NOMO-1 treated with DMSO at 0.1 percent for 48 hours (cell line): ENCODE data around the gene RAB1B.
"Not testable (repeated sequence)": the region's sequence is repeated elsewhere in the genome, so short reads cannot be mapped to it uniquely, and the experiment has no call there.

Source experiments
- DNase-seq: peaks from one replicate; lab custom pipeline; 2025; ENCODE audit not compliant: unreplicated experiment; lab: John Stamatoyannopoulos, UW

RAB1B gene

DNA sequence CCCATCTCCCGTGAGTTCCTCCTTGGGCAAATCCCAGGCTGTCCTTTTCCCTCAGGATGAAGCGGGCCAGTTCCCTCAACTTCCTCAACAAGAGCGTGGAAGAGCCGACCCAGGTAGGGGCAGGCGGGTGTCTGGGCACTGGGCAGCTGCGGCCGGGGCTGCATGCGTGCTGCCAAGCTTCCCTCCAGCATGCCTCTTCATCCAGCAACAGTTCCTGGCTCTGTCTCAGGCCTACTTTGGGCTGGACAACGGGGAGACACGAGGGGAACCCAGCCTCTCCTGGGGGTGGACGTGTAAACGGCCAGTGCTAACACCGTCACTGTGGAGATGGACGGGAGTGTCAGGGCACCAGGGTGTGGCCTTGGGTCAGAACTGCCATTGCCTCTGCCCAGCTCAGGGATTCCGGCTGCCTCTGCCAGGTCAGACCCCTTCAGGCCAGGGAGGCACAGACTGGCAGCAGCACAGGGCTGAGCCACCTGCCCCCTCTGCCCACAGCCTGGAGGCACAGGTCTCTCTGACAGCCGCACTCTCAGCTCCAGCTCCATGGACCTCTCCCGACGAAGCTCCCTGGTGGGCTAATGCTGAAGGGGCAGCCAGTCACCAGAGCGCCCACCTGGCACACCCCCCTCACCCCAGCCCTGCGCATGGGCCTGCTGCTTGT is 1.9 kb upstream of the RAB1B start:
- no peak for DNase-seq

DNA sequence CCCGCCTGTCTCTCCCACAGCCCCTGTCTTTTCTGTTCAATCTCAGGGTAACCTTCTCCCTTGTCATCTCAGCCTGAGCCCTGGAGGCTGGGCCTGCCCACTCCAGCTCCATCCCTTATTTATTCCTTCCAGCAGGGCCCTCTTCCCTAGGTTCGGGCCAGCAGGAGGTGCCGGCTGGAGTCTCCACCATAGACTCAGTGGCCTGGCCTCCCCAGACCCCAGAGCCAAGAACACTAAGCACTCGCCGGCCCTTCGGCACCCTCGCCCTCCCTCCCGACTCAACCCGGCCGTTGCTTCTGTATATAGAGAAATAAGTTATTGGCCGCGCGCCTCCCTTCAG is 1.4 kb upstream of the RAB1B start:
- no peak for DNase-seq

DNA sequence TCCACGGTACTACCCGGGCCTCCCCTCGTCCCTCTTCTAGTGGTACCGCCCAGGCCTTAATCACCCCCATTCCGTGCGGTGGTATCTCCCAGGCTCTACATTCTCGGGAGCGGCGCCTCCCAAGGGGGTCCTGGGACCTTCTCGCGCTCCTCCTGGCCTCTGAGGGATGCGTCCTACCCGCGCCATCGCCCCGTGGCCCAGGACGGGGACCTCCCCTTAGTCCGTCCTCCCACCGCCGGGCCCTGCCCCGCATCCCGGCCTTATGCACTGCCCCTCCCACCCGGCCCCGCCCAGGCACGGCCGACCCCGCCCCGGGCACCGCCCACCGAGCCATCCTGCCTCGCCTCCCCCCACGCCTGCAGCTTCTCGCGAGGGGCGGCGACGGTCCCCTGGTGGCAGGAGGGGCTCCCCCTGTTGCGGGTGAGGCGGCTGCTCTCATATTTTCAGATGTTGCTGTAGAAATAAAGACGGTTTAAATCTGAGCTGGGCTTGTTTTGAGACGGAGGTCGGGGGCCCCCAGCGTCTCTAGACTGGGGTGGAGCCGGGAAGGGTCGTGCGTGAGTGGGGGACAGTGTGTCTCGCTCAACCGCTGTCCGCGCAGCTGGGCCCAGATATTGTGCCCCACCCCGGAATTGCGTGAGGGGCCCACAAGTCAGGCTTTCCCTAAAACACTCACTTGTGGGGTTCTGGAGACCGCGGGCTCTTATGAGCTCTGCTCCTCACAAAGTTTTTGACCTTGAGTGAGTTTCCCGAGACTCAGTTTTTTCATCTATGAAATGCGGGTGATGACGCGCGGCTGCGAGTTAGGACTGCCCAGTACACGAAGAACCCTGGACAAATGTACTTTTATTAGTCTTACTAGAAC is 828 bp upstream of the RAB1B start:
- peak; percentile 68 for DNase-seq

DNA sequence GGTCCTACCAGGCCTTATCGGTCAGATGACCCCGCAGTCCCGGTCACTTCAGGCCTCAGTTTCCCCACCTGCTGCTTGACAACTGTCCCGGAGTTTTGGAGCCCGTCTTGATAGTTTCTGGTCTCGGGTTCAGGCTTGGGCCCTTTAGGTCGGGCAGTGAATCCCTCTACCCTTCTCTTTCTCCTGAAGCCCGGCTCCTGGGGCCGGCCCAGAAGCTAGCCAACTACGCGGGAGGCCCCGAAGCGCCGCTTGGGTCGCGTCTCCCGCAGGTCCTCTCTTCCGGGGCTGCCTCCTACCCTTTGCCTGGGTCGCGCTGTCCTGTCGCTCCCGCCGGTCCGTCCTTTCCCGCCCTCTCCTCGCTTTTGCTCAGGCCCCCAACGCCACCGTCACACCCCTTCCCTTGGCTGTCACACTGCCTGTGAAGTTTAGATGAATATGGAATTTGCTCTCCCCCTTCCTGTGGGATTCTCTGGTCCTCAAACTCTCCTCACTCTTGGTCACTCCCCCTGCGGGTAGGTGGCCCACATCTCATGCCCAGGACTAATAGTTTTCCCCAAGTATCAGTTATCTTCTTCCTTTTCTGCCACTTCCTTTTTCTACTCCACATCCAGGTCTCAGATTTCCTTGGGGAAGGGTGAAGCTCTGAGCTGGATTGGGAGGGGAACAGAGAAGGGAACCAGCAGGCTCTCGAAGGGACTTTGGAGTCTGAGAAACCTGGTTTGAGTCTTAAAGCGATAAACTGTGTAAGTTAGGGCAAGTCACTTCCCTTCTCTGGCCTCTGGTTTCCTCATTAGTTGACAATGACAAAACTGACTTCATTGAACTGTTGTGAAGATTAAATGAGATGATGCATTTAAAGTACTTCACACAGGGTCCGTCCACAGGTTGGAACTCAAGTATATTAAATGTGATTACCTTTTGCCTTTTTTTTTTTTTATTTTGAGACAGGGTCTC is 790 bp downstream of the RAB1B start:
- peak; percentile 43 for DNase-seq

DNA sequence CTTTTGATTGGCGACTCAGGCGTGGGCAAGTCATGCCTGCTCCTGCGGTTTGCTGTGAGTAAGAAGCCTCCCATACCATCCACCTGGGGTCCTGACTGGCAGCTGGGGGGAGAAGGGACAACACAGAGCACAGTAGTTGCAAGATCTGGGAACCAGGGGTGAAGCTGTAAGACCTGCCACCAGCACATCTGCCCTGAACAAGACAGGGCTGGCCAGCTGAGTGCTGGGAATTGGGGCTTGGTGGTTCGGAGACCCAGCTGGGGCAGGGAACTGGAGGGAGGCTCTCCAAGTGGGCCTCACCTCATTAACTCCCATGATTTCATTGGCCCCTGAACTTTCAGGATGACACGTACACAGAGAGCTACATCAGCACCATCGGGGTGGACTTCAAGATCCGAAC is 3.4 kb downstream of the RAB1B start:
- DNase-seq = no peak

DNA sequence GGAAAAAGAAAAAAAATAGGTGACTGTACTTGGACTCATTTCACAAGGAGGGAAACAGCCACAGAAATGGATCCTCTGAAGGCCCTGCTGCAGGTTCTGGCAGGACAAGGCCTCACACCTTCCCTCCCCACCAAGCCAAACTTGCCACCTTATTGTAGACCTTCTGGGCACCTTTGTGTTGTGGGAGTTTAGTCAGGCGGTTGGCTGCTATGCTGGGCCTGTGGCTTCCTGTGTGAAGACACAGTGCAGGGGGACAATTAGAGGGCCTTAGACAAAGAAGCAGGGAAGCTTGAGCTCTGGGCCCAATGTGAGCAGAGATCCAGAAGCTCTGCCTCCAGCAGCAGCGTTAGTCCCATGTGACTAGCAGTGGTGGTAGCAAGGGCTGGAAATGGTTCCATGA is 4.2 kb downstream of the RAB1B start:
- no peak for DNase-seq

DNA sequence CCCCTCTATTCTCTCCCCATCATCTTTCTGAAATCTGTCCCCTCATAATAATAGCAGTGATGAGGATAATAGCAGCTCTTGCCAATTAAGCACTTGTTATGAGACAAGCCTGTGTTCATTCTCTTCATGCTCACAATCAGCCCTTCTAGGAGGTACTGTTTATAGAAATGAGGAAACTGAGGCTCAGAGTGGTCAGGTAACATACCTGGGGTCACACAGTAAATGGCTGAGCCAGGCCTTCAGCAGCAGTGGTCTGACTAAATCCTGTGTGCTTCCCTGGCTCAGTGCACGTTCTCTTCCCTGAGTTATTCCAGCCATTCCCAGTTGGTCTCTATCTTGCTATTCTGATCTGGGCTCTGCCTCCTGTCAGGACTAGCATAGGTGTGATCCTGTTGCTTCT is 5.8 kb downstream of the RAB1B start:
- DNase-seq = no peak

DNA sequence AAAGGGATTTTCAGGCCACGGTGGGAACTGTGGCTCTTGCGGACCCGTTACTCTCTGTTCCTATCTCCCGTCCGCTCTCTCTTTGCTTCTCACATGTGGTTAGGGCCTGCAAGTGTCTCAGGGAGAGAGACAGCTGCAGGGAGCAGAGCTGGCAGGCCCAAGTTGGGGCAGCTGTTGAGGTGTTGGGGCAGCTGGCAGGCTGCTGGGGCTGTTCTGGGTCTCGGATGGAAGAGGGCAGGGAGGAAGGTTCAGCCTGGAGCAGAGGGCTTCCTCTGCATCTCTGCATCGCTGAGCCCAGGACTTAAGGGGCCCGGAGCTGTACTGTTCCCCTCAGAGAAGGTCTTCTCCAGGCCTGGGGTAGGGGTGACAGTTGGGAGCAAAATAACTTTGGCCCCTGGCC is 7.0 kb downstream of the RAB1B start:
- DNase-seq = no peak

DNA sequence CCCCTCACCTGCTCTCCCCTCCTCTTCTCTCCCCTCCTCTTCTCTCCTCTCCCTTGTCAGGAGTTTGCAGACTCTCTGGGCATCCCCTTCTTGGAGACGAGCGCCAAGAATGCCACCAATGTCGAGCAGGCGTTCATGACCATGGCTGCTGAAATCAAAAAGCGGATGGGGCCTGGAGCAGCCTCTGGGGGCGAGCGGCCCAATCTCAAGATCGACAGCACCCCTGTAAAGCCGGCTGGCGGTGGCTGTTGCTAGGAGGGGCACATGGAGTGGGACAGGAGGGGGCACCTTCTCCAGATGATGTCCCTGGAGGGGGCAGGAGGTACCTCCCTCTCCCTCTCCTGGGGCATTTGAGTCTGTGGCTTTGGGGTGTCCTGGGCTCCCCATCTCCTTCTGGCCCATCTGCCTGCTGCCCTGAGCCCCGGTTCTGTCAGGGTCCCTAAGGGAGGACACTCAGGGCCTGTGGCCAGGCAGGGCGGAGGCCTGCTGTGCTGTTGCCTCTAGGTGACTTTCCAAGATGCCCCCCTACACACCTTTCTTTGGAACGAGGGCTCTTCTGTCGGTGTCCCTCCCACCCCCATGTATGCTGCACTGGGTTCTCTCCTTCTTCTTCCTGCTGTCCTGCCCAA is 7.7 kb downstream of the RAB1B start:
- no peak for DNase-seq

DNA sequence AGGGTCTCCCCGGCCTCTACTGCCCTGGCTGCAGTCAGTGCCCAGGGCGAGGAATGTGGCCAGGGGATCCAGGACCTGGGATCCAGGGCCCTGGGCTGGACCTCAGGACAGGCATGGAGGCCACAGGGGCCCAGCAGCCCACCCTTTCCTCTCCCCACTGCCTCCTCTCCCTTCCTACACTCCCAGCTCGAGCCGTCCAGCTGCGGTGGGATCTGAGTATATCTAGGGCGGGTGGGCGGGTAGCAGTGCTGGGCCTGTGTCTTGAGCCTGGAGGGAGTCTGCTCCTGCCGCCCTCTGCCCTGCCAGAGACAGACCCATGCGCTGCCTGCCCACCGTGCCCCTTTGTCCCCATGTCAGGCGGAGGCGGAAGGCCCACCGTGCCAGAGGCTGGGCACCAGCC is 8.2 kb downstream of the RAB1B start:
- not testable (repeated sequence) for DNase-seq

DNA sequence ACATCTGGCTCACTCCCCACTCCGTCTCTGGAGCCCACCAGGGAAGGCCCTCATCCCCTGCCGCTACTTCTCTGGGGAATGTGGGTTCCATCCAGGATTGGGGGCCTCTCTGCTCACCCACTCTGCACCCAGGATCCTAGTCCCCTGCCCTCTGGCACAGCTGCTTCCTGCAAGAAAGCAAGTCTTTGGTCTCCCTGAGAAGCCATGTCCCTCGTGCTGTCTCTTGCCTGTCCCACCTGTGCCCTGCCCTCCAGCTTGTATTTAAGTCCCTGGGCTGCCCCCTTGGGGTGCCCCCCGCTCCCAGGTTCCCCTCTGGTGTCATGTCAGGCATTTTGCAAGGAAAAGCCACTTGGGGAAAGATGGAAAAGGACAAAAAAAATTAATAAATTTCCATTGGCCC is 8.6 kb downstream of the RAB1B start:
- DNase-seq = not testable (repeated sequence)

DNA sequence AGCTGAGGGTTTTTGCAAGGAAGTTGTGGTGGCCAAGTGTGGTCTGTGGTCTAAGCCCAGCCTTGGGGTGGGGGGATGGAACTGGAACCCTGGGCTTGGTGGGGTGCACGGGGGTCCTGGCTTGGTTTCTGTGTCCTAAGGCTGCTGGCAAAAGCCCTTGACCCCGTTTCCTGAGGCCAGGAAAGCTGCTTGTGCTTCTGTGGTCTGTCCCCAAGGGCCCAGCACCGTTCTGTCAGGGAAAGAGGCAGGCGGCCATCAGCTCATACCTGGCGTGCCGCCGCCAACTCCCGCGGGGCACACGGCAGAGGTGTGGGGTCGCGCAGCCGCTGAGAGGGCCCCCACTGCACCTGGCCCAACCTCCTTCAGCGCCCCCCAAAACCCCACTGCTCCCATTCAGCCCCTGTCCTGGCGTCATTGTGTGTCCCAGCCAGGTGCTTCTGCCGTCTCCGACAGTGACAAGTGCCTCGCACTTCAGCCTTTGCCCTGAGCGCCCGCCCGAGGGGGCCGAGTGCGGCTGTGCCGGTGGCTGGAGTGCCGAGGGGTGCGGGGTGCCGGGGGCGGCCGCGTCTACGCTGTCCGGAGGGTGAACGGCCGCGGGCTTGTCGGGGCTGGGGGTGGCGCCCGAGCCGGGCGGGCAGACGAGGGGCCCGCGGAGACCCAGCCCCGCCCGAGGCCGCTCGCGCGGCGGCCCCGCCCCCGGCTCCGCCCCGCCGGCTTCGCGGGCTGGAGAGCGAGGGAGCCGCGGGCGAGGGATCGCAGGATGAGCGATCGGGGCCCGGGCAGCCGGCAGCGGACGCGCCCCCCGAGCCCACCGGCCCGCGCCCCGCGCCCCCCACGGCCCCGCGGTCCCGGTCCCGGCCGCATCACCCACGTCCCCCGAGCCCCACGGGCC is 9.3 kb downstream of the RAB1B start, which contains the start of gene CNIH2:
CNIH2 (plus strand) TSS at position 705 of the 892 bp plus-strand sequence. CDS start 282 bp downstream, outside the sequence.
- no peak for DNase-seq

DNA sequence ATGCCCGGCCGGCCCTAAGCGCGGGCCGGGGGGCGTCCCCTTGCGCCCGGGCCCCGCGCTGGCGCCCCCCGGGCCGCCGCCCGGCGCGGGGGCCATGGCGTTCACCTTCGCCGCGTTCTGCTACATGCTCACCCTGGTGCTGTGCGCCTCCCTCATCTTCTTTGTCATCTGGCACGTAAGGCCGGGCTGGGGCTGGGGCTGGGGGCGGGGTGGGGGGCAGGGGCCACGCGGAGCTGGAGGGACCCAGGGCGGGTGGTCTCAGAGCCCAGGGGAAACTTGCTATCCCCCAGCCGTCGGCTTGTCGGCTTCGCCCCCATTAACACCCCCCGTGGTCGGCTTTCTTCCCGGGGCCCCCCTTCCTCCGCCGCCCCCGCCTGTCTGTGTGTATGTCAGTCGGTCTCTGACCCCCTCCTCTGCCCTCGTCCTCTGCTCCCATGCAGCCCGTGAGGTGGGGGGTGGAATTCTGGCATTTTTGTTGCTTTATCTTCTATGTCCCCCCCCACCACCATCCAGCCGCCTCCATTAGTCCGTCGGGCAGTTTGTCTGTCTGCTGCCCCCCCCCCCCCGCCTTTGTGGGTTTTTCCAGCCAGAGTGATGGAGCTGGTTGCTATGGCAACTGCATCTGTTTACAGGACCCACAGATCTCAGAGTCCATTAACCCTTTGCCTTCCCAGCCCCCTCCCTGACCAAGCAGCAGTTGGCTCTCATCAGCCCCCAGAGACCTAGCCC is 10.1 kb downstream of the RAB1B start:
- DNase-seq = no peak

DNA sequence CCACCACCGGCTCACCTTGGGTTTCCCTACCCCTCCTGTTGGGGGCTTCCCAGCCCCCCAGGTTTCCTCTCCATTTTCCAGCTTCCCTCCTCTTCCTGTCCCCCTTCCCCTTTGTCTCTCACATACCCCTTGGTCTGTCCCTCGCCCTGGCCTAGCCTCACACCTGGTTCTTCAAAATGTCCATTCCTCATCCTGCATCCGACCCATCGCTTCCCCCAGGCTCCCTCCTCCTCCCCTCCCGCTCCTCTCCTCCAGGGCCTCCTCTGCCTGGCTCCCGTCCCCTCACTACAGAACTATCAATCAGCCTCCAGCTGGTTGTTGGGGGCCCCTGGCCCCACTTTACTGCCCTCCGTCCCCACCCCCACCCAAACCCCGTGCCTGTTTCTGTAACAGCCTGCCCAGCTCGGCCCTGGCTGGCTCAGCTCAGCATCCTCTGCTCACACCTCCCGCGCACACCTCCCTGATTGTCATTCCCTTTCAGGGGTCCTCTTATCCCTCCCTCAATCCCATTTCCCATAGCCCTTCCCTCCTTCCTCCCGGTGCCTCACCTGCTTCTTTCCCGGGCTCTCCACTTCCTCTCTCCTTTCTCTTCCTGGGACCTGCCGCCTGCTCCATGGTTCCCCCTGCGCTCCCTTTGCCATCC is 10.8 kb downstream of the RAB1B start:
- DNase-seq = no peak

DNA sequence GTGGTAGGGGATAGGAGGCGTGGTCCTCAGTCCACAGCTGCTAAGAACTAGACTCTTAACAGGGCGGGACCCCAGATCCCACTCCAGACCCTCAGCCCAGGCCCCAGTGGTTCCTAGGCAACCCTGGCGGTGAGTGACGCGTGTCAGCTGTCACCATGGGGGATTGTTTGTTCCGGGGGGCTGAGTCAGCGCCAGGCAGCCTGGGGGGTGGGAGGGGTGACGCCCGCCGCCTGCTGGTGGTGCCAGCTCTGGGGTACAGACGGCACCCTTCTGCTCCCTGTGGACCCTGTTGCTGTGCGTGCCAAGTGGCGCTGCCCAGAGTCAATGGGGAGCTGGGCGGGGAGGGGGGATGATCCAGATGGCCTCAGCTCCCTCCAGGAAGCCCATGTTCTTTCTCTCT is 12.0 kb downstream of the RAB1B start:
- no peak for DNase-seq

DNA sequence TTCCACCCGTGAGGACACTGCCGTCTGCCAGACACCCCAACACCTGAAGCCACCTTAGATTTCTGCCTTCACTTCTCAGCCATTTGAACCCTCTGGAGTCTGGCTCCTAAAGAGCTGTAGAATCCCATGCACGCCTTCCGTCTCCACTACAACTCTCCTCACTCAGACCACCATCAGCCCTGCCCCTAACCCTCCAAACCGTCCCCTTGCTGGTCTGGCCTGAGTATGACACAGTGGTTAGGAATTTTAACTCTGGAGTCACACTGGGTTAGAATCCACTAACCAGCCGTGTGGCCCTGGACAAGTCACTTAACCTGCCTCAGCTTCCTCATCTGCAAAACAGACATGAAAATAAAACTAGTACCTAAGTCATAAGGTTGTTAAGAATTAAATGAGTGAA is 12.6 kb downstream of the RAB1B start:
- no peak for DNase-seq

DNA sequence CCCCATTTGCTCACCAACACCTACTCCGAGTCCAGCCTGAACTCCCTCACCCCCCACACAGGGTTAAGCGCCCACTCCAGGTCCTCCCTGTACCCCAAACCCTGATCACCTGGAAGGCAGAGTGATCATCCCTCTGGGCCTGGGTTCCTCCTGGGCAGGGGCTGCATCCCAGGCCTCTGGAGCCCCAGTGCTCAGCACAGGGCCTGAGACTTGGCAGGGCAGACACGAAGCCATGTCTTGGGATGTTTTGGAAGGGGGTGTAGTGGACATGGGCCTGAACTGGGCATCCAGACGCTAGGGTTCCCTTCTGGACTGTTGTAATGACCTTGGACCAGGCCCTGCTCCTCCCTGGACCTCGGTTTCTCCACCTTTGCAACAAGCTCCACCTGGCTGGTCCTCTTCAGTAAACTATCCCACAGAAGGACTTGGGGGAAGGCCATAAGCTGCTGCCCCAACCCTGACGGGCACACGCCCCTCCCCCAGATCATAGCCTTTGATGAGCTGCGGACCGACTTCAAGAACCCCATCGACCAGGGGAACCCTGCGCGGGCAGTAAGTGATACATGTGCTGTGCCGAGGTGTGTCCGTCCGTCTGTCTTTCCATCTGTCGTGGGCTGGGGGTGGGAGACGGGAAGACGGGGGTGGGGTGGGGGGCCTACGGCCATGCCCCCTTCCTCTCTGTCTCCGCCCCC is 13.5 kb downstream of the RAB1B start:
- DNase-seq = no peak
